Vagina (tissue), 2 donors: ENCODE measurements around the gene DNAJC25.

Source experiments
- POLR2A ChIP-seq, 2 donors: fragments of 450-650 bp; IDR thresholded peaks; one replicate each; pipeline ENCODE4 v1.6.1; 2017; ENCODE audit warnings: antibody characterized with exemption in 2 of 2, mild to moderate bottlenecking in 2 of 2, moderate library complexity in 2 of 2
- POLR2AphosphoS5 ChIP-seq, 2 donors: sonication (generic); formaldehyde crosslinking; IDR thresholded peaks; one replicate each; pipeline ENCODE4 v1.9.0; 2017; ENCODE audit warnings: antibody characterized with exemption in 2 of 2, mild to moderate bottlenecking in 2 of 2, low read depth in 1 of 2; ENCODE audit not compliant: insufficient read depth in 1 of 2
- TF ChIP-seq, protein P1 (sequence below), 3 experiments: fragments of 450-650 bp in 2 of 3; fragments of 200-600 bp in 1 of 3; sonication (generic) in 1 of 3; IDR thresholded peaks; one replicate each; pipeline ENCODE4 v1.5.1; 2017 to 2019; ENCODE audit warnings: antibody characterized with exemption in 3 of 3, mild to moderate bottlenecking in 2 of 3, moderate library complexity in 2 of 3

DNA sequence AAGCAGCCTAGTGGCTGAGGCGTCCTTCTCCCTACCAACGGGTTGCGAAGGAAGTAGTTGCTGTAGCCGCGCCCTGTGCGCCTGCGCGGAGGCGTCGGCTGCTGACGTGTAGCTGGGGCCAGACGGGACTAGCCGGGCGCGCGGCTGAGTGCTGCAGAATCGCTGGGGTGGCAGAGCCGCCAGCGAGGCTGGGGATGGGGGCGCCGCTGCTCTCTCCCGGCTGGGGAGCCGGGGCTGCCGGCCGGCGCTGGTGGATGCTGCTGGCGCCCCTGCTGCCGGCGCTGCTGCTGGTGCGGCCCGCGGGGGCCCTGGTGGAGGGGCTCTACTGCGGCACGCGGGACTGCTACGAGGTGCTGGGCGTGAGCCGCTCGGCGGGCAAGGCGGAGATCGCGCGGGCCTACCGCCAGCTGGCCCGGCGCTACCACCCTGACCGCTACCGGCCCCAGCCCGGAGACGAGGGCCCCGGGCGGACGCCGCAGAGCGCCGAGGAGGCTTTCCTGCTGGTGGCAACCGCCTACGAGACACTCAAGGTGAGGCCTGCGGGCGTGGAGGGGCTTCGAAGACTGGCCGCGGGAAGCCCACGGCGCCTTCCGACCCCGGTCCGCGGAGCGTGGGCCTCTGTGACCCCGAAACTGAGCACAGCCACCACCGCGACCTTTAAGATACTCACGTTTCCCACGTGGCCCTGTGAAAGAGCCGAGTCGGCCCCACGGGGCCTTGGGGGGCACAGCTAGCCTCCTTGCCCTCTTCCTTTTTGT is at the start of gene DNAJC25:
- TF ChIP-seq, protein P1, sequence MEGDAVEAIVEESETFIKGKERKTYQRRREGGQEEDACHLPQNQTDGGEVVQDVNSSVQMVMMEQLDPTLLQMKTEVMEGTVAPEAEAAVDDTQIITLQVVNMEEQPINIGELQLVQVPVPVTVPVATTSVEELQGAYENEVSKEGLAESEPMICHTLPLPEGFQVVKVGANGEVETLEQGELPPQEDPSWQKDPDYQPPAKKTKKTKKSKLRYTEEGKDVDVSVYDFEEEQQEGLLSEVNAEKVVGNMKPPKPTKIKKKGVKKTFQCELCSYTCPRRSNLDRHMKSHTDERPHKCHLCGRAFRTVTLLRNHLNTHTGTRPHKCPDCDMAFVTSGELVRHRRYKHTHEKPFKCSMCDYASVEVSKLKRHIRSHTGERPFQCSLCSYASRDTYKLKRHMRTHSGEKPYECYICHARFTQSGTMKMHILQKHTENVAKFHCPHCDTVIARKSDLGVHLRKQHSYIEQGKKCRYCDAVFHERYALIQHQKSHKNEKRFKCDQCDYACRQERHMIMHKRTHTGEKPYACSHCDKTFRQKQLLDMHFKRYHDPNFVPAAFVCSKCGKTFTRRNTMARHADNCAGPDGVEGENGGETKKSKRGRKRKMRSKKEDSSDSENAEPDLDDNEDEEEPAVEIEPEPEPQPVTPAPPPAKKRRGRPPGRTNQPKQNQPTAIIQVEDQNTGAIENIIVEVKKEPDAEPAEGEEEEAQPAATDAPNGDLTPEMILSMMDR (IDR thresholded peaks at IDR 0.05): no peak
- TF ChIP-seq POLR2A (IDR thresholded peaks at IDR 0.05) (peak; percentile 93 to 99), POLR2AphosphoS5 (IDR thresholded peaks at IDR 0.05; ENCODE audit: insufficient read depth in 1 of 2, low read depth in 1 of 2) (peak; percentile 90 to 95)
